Trophoblast cell (in vitro differentiated cells and primary cell): ENCODE measurements around the gene CEP83.

Source experiments
- DNase-seq, 2 donors: peaks; one replicate each; pipeline ENCODE4 v3.0.0-alpha.2; 2016
- H2AFZ ChIP-seq: 2 replicates; pipeline ENCODE4 v1.6.1; 2013; ENCODE audit warnings: low read length, moderate library complexity, mild to moderate bottlenecking; ENCODE audit not compliant: insufficient read depth, poor library complexity
- H2AK5ac ChIP-seq: 2 replicates; pipeline ENCODE4 v1.6.1; 2013; ENCODE audit warnings: mild to moderate bottlenecking, low read length
- H2BK120ac ChIP-seq: 2 replicates; pipeline ENCODE4 v1.6.1; 2013; ENCODE audit warnings: low read length, mild to moderate bottlenecking, moderate library complexity; ENCODE audit not compliant: insufficient read depth, poor library complexity
- H2BK12ac ChIP-seq: 2 replicates; pipeline ENCODE4 v1.6.1; 2013; ENCODE audit warnings: mild to moderate bottlenecking, low read length, moderate library complexity
- H2BK5ac ChIP-seq: 2 replicates; pipeline ENCODE4 v1.6.1; 2013; ENCODE audit warnings: low read length, low read depth, moderate library complexity, mild to moderate bottlenecking; ENCODE audit not compliant: poor library complexity
- H3K14ac ChIP-seq: 2 replicates; pipeline ENCODE4 v1.6.1; 2013; ENCODE audit warnings: mild to moderate bottlenecking, low read length
- H3K18ac ChIP-seq: 2 replicates; pipeline ENCODE4 v1.6.1; 2013; ENCODE audit warnings: mild to moderate bottlenecking, low read length
- H3K23ac ChIP-seq: 2 replicates; pipeline ENCODE4 v1.6.1; 2013; ENCODE audit warnings: low read length
- H3K27ac ChIP-seq: 2 replicates; pipeline ENCODE4 v1.5.1; 2013; ENCODE audit warnings: low read depth, mild to moderate bottlenecking, inconsistent platforms, low read length, moderate library complexity
- H3K27me3 ChIP-seq: 2 replicates; pipeline ENCODE4 v1.6.1; 2013; ENCODE audit warnings: inconsistent platforms, mild to moderate bottlenecking, low read length, moderate library complexity; ENCODE audit not compliant: insufficient read depth
- H3K36me3 ChIP-seq, 2 experiments: 1 replicate in 1 of 2; 2 replicates in 1 of 2; pipeline ENCODE4 v1.6.1; 2013; ENCODE audit warnings: low read length in 2 of 2, mild to moderate bottlenecking in 2 of 2, moderate library complexity in 1 of 2; ENCODE audit not compliant: insufficient read depth in 2 of 2, control insufficient read depth in 1 of 2
- H3K4ac ChIP-seq: 2 replicates; pipeline ENCODE4 v1.6.1; 2013; ENCODE audit warnings: low read depth, mild to moderate bottlenecking, low read length, moderate library complexity
- H3K4me1 ChIP-seq, 2 experiments: 1 replicate in 1 of 2; 2 replicates in 1 of 2; pipeline ENCODE4 v1.6.1; 2013; ENCODE audit warnings: low read length in 2 of 2, mild to moderate bottlenecking in 2 of 2, moderate library complexity in 1 of 2; ENCODE audit not compliant: insufficient read depth in 2 of 2, control insufficient read depth in 1 of 2
- H3K4me2 ChIP-seq: 2 replicates; pipeline ENCODE4 v1.6.1; 2013; ENCODE audit warnings: inconsistent platforms, mild to moderate bottlenecking, low read length, moderate library complexity
- H3K4me3 ChIP-seq: 2 replicates; pipeline ENCODE4 v1.5.1; 2013; ENCODE audit warnings: mild to moderate bottlenecking, low read depth, low read length, inconsistent platforms
- H3K79me1 ChIP-seq: one replicate; pipeline ENCODE4 v1.6.1; 2013; ENCODE audit warnings: low read length
- H3K79me2 ChIP-seq: 2 replicates; pipeline ENCODE4 v1.6.1; 2013; ENCODE audit warnings: low read length, mild to moderate bottlenecking; ENCODE audit not compliant: control insufficient read depth, insufficient read depth, poor library complexity
- H3K9ac ChIP-seq: 2 replicates; pipeline ENCODE4 v1.6.1; 2013; ENCODE audit warnings: mild to moderate bottlenecking, low read length
- H3K9me3 ChIP-seq: 2 replicates; pipeline ENCODE4 v1.6.1; 2013; ENCODE audit warnings: low read depth, mild to moderate bottlenecking, control low read depth, inconsistent platforms, low read length; ENCODE audit not compliant: insufficient read depth
- H4K12ac ChIP-seq: 2 replicates; pipeline ENCODE4 v1.6.1; 2013; ENCODE audit warnings: low read depth, mild to moderate bottlenecking, low read length, moderate library complexity
- H4K8ac ChIP-seq: 2 replicates; pipeline ENCODE4 v1.6.1; 2013; ENCODE audit warnings: low read depth, mild to moderate bottlenecking, low read length, moderate library complexity
- H4K91ac ChIP-seq: one replicate; pipeline ENCODE4 v1.6.1; 2013; ENCODE audit warnings: low read depth, mild to moderate bottlenecking, low read length, moderate library complexity
- WGBS: extraction: QIAGEN DNeasy Blood & Tissue Kit; methylation state at CpG from one replicate; pipeline ENCODE4 v1.1.7; 2013; ENCODE audit warnings: missing lambda C conversion rate; ENCODE audit not compliant: insufficient read length, insufficient coverage; ENCODE audit errors: extremely low coverage; 5-methylcytosine and 5-hydroxymethylcytosine counted together

CEP83 gene

DNA sequence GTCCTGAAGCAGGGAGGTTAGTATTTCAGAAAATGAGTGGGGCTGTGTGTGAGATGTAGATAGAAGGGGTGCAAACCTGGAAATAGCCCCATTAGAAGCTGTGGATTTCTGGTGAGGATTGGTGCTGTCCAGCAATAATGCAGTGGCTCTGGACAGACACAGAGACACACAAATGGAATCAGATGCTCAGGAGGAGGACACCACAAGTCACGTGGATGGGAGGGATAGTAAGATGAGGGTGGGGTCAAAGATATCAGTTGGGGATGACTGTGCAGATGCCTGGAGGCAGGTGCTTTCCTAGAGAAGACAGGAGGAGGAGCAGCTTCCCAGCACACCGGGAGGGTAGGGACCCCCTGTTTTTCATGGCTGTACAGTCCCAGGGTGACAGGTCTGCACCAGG lies 174.8 kb downstream of the CEP83 start:
- no peak overlapping the region for H2BK5ac ChIP-seq
- no peak overlapping the region for H2AK5ac ChIP-seq
- no peaks in the 10 kb centered on the region for H3K9me3 ChIP-seq
- H3K18ac ChIP-seq = no peak overlapping the region
- H3K4me3 ChIP-seq = no peak overlapping the region
- H3K9ac ChIP-seq = no peak overlapping the region
- no peak overlapping the region for H4K91ac ChIP-seq
- no peak overlapping the region for H3K4me2 ChIP-seq
- H3K36me3 ChIP-seq = no peaks in the 10 kb centered on the region
- no peak overlapping the region for H2AFZ ChIP-seq
- peaks cover 7 to 14% of the 10 kb centered on the region in 2 experiments for H3K4me1 ChIP-seq
- no peak overlapping the region for H2BK120ac ChIP-seq
- H4K8ac ChIP-seq = no peak overlapping the region
- no CpG with 5 or more reads among the region's 2 CpGs for WGBS
- H3K27ac ChIP-seq = no peak overlapping the region
- H2BK12ac ChIP-seq = no peak overlapping the region
- no peaks in the 10 kb centered on the region for H3K79me2 ChIP-seq
- no peak overlapping the region for H3K4ac ChIP-seq
- H3K23ac ChIP-seq = no peak overlapping the region
- H3K79me1 ChIP-seq = peaks cover 2% of the 10 kb centered on the region
- no peak overlapping the region for H4K12ac ChIP-seq
- no peak for DNase-seq
- H3K14ac ChIP-seq = no peak overlapping the region
- no peaks in the 10 kb centered on the region for H3K27me3 ChIP-seq

DNA sequence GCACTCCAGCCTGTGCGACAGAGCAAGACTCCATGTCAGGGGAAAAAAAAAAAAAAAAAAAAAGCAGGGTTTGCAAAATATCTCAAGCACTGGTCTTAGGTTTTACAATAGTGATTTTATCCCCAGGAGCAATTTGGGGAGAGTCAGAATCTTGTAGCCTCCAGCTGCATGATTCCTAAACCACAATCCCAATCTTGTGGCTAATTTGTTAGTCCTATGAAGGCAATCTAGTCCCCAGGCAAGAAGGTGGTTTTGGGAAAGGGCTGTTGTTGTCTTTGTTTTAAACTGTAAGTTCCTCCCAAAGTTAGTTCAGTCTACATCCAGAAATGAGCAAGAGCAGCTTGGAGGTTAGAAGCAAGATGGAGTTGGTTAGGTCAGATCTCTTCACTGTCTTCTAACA lies 175.6 kb downstream of the CEP83 start:
- H3K4me2 ChIP-seq = no peak overlapping the region
- H2AK5ac ChIP-seq = no peak overlapping the region
- H3K23ac ChIP-seq = no peak overlapping the region
- H3K79me1 ChIP-seq = peaks cover 2% of the 10 kb centered on the region
- H2AFZ ChIP-seq = no peak overlapping the region
- H3K27ac ChIP-seq = no peak overlapping the region
- no peak for DNase-seq
- no peak overlapping the region for H4K12ac ChIP-seq
- no peak overlapping the region for H2BK120ac ChIP-seq
- no peak overlapping the region for H3K9ac ChIP-seq
- no peak overlapping the region for H3K4me3 ChIP-seq
- no peaks in the 10 kb centered on the region for H3K79me2 ChIP-seq
- no peak overlapping the region for H2BK12ac ChIP-seq
- no peaks in the 10 kb centered on the region for H3K27me3 ChIP-seq
- no peak overlapping the region for H3K18ac ChIP-seq
- no peak overlapping the region for H4K8ac ChIP-seq
- H3K9me3 ChIP-seq = no peaks in the 10 kb centered on the region
- no peak overlapping the region for H2BK5ac ChIP-seq
- H3K4ac ChIP-seq = no peak overlapping the region
- H3K14ac ChIP-seq = no peak overlapping the region
- no peak overlapping the region for H4K91ac ChIP-seq
- H3K36me3 ChIP-seq = no peaks in the 10 kb centered on the region
- peaks cover 7 to 14% of the 10 kb centered on the region in 2 experiments for H3K4me1 ChIP-seq
- WGBS = no CpG with 5 or more reads among the region's 1 CpG

DNA sequence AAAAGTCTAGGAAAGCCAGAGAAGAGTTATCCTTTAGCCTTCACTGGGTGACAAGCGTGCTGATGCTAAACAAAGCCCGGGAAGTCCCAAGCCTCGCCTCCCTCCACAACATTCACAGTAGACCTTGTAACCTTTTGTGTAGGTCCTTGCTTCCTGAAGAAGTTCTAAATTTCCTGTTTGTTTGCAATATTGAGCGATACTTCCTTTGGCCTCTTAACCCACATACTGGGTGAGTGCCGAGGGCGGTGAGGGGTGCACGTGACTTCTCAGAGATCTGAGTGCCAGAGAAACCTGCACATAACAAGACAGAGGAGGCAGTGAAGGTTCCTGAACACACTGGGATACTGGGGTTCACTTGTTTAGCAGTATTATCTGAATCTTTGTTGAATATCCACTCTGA lies 177.0 kb downstream of the CEP83 start:
- no peak overlapping the region for H2AK5ac ChIP-seq
- no peak overlapping the region for H3K23ac ChIP-seq
- H4K91ac ChIP-seq = no peak overlapping the region
- H3K4me1 ChIP-seq = peaks cover 7 to 8% of the 10 kb centered on the region in 2 experiments
- DNase-seq = peak in 1 of 2 donors; percentile 26
- H2BK12ac ChIP-seq = no peak overlapping the region
- H2AFZ ChIP-seq = no peak overlapping the region
- H3K79me2 ChIP-seq = no peaks in the 10 kb centered on the region
- H3K14ac ChIP-seq = no peak overlapping the region
- no peak overlapping the region for H3K4me3 ChIP-seq
- H2BK5ac ChIP-seq = no peak overlapping the region
- H3K9ac ChIP-seq = no peak overlapping the region
- no peak overlapping the region for H3K4ac ChIP-seq
- H3K18ac ChIP-seq = no peak overlapping the region
- H3K27ac ChIP-seq = no peak overlapping the region
- no peaks in the 10 kb centered on the region for H3K27me3 ChIP-seq
- no peak overlapping the region for H3K4me2 ChIP-seq
- no peaks in the 10 kb centered on the region for H3K9me3 ChIP-seq
- no peaks in the 10 kb centered on the region for H3K79me1 ChIP-seq
- no peak overlapping the region for H2BK120ac ChIP-seq
- no peak overlapping the region for H4K8ac ChIP-seq
- H3K36me3 ChIP-seq = no peaks in the 10 kb centered on the region
- no CpG with 5 or more reads among the region's 7 CpGs for WGBS
- no peak overlapping the region for H4K12ac ChIP-seq

DNA sequence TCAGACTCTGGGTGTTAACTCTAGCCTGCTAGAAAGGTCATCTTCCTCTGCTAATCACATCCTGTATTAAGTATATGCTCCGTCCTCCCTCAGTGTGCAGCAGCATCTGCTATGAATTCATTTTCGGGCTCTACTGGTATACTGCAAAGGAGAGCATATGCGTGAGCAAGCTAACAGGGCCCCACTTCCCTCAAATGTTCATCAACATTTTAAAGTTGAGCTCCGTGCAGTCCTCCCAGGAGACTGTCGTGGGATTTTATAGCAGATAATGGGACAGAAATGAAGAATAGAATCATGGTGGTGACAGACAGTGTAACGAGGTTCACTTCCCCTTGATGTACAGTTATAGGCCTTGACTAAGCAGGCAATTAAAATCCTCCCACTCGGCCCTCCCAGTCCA lies 179.6 kb downstream of the CEP83 start:
- Histone ChIP-seq H3K23ac (no peak overlapping the region), H3K79me2 (no peaks in the 10 kb centered on the region), H4K12ac (no peak overlapping the region), H2BK120ac (no peak overlapping the region), H3K4me2 (no peak overlapping the region), H2AFZ (no peak overlapping the region), H4K8ac (no peak overlapping the region), H3K9me3 (no peaks in the 10 kb centered on the region), H3K4ac (no peak overlapping the region), H3K36me3 (no peaks in the 10 kb centered on the region), H3K9ac (no peak overlapping the region), H4K91ac (no peak overlapping the region), H2BK5ac (no peak overlapping the region), H3K4me3 (no peak overlapping the region), H3K27me3 (no peaks in the 10 kb centered on the region), H3K4me1 (no peaks in the 10 kb centered on the region), H3K27ac (no peak overlapping the region), H2BK12ac (no peak overlapping the region), H3K14ac (no peak overlapping the region), H2AK5ac (no peak overlapping the region), H3K79me1 (no peaks in the 10 kb centered on the region), H3K18ac (no peak overlapping the region)
- WGBS = no CpG with 5 or more reads among the region's 7 CpGs
- no peak for DNase-seq
